Stimulated activated CD4-positive, alpha-beta T cell treated with anti-CD3 and anti-CD28 coated beads, Interleukin-15, amount 100 ng/mL, for 24 hours (primary cell): ENCODE results near the gene NFATC3.

Source experiments
- DNase-seq: peaks from one replicate; pipeline ENCODE4 v3.0.0-alpha.2; 2020

Gene NFATC3

DNA sequence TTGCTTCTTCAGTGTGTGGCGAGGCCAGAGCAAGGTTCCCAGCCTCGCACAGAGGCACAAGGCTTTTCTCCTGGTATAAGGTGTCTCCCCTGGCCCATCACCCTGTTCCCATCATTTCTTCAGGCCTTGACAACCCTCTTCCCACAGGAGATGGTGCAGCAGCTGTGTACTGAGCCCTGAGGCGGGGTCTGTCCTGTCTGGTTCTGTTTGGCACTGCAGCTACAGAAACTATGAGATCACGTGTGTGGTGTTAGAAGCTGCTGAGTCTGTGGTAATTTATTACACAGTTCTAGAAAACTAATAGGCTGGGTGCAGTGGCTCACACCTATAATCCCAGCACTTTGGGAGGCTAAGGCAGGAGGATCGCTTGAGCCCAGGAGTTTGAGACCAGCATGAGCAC is 167.2 kb downstream of the NFATC3 start:
- no peak for DNase-seq

DNA sequence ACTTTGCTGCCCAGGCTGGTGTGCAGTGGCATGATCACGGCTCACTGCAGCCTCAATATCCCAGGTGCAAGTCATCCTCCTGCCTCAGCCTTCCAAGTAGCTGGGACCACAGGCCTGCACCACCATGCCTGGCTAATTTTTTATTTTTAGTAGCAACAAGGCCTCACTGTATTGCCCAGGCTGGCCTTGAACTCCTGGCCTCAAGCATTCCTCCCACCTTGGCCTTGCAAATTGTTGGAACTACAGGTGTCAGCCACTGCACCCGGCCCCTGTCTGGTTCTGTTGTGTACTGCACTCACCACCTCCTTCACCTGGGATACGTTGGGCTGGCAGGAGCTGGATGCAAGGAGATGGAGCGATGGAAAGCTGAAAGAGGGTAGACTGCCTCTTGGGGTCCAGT is 168.6 kb downstream of the NFATC3 start:
- DNase-seq = no peak

DNA sequence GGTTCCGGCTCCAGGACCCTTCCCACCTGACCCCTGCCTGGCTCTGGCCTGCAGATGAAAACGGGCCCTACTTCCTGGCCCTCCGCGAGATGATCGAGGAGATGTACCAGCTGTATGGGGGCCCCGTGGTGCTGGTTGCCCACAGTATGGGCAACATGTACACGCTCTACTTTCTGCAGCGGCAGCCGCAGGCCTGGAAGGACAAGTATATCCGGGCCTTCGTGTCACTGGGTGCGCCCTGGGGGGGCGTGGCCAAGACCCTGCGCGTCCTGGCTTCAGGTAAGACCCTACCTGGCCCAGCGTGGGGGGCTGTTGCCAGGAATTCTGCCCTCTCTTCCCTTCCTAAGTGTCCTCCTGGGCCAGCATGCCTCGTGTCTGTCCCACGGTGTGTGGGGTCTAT is 170.5 kb downstream of the NFATC3 start:
- DNase-seq = no peak

DNA sequence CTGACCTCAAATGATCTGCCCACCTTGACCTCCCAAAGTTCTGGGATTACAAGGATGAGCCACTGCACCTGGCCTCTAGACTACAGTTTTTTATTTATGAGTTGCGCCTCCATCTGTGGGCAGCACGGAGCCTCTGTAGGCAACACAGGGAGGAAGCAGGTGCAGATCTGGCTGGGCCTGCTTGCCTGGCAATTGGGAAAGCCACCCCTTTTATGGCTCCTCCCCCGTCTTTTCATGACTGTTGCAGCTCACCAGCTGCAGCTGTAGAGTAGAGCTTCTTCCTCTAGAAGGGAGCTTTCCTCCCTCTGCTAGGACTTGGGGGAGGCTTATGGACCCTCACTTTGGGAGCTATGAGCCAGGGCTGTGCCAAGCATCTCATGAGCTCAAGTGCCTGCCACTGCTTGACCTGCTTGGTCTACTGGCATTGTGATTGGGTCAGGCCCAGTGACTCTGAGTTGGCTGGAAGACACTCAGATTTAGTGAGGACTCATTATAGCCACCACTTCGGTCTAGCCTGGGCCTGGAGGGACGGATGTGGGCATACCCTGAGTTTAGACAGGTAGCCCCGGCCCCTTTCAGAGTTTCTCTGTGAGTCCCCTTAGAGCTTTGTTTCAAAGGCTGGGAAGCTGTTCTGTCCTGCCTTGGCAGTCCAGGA is 172.2 kb downstream of the NFATC3 start:
- DNase-seq = no peak

DNA sequence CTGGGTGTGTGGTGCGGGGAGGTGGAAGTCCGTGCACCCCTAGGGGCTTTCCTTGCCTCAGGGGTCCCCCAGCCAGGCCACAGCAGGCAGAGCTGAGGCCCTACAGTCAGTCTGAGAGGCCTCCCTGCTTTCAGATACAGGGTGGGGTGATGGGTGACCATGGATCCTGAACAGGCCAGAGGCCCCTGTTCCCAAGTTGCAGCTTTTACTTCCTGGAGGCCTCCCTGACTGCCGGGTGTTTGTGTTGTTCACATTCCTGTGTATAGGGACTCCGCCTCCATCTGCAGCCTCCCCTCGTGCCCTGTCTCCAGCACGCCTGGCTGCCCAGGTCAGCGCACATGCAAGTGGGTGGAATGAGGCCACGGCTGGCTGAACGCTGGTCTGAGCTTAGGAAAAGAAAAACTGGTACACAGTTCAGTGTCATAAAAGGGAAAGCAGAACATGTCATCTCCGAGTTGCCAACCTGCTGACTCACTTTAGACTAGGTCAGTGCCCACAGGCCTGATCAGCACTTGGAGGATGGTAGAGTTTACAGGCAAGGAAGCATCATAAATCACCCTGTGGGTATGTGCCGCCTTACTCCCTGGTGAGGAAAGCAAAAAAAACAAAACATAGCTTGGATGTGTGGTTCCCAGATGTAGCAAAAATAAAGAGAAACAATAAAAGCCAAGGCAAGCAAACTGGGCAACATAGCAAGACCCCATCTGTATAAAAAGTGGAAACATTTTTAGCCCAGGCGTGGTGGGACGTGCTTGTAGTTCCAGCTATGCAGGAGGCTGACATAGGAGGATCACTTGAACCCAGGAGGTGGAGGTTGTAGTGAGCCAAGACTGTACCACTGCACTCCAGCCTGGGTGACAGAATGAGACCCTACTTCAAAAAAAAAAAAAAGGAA is 173.0 kb downstream of the NFATC3 start:
- DNase-seq = no peak

DNA sequence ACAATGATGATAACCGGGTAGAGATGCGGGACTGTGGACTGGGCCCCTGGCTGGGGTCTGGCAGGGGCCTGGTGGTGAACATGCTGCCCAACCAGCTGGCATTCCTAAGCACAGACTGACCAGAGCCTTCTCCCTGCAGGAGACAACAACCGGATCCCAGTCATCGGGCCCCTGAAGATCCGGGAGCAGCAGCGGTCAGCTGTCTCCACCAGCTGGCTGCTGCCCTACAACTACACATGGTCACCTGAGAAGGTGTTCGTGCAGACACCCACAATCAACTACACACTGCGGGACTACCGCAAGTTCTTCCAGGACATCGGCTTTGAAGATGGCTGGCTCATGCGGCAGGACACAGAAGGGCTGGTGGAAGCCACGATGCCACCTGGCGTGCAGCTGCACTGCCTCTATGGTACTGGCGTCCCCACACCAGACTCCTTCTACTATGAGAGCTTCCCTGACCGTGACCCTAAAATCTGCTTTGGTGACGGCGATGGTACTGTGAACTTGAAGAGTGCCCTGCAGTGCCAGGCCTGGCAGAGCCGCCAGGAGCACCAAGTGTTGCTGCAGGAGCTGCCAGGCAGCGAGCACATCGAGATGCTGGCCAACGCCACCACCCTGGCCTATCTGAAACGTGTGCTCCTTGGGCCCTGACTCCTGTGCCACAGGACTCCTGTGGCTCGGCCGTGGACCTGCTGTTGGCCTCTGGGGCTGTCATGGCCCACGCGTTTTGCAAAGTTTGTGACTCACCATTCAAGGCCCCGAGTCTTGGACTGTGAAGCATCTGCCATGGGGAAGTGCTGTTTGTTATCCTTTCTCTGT is 174.0 kb downstream of the NFATC3 start:
- DNase-seq = no peak

DNA sequence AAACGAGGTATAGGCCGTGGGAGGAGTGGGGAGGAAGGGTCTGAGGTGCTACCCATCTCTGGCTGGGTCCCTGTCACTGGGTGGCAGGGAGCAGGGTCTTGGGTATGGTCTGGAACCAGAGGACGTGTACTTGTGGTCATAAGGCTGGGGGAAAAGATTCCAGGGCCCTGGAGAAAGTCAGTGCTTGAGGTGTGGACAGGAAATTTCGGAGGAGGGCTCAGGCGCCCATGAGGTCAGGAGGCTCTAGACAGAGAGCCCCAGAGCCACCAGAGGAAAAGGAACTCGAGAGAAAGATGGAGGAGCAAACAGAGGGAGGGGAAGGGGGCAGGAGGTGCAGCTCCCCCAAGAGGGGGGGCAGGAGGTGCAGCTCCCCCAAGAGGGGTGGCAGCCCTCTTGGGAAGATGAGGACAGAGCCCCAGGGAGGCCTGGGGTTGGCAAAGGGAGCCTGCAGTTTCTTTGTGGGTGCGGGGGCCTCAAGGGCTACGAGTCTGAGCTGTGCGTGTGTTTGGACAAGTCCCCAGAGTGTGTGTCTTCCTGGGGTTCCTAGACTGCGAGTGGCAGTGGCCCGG is 178.5 kb downstream of the NFATC3 start:
- no peak for DNase-seq

DNA sequence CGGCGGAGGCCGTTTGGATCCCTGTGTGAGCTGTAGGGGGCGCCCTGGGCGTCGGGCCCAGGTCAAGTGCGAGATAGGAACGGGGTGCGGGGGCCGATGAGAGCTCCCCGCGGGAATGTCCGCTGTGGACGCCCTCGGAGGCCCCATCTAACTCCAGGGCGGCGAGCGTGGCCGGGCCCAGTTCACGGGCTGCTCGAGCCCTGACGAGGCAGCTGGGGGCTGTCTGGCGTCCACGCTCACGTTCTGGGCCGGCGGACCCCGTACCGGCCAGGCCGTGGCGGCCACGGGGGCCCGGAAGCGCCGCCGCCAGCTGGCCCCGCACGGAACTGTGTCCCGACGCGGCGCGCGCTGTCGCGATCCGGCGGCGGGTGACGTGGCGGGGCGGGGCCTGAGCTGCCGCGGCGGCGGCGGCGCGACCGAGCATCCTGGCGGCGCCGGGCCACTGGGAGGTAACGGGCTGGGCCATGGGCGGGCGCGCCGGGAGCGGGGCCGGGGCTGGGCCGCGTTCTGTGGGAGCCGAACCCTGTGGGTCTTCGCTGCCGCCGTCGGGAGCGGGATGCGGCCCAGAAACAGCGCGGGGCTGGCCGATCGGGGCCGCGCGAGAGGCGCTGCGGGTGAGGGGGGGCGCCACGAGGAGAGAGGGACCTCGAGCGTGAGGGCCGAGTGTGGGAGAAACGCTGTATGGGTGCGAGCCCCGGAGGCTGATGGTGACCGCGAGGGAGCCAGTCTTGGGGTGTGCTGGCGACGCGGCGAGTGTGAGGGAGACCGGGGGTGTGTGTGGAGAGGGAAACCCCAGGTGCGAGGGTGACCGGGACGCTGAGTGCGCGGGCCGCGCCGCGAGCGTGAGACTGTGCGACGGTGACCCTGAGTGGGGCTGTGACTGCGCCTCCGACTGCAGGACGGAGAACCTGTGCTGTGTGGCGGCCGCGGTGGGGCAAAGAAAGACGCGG is 179.2 kb downstream of the NFATC3 start, which contains the start of gene SLC7A6:
SLC7A6 (plus strand) TSS at position 399 of the 950 bp plus-strand sequence. CDS start 10,201 bp downstream, outside the sequence.
- peak; percentile 92 for DNase-seq

DNA sequence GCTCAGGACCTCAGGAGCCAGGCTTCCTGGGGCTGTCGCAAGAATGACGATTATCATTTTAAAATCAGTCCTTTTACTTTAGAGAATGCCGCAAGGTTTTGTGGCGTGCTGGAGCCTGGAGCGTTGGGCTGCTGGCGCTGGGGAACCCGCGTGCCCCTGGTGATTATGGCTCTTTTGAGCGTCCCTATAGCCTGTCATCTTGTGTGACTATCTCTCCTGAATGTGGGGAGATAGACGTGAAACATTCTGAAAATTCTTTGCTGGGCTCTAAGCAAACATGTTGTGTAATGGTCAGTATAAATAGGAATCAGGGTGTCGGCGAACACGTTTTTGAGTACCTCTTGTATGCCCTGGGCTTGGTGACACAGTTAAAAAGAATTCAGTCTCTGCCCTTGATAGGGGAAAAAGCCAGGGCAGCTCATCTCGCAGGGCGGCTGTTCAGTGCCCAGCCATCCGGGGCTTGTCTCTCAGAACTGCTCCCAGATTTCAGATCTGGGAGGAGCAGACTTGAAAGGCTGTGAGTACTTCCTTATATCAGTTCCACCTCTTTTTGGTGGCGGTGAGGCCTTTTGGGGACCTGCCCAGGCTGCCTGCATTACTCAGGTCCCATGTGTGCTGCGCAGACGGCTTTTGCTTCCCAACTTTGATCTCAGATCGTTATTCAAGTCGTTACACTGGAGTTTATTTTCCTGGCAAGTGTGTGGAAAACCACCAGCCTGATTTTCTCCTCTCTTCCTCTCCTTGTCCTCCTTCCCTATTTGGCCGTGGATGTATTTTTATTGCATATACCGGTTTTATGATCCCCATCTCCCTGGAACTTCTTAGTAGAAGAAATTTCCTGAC is 180.1 kb downstream of the NFATC3 start:
- peak; percentile 74 for DNase-seq

DNA sequence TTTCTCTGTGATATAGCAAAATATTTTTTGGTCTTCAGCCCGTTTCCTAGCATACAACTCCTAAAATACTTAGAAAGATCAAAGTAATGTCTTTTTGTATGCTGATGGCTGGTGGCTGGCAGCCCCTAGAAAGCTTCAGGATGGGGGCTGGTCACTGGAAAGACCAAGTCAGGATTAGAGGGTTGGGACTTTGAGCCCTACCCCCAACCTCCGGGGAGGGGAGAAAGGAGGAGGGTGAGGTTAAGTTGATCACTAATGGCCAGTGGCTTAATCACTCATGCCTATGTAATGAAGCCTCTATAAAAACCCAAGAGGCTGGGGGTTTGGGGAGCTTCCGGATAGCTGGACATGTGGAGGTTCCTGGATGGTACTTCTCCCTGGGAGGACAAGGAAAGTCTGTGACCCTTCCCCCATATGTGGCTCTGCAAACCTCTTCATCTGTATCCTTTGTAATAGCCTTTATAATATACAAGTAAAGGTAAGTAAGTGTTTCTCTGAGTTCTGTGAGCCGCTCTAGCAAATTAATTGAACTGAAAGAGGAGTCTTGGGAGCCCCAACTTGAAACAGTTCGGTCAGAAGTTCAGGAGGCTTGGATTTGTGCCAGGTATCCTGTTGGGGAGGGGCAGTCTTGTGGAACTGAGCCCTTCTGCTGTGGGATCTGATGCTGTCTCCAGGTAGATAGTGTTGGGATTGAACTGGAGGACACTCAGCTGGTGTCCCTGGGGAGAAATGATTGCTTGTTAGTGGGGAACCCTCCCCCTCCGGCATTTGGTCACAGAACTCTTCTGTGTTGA is 182.6 kb downstream of the NFATC3 start:
- no peak for DNase-seq

DNA sequence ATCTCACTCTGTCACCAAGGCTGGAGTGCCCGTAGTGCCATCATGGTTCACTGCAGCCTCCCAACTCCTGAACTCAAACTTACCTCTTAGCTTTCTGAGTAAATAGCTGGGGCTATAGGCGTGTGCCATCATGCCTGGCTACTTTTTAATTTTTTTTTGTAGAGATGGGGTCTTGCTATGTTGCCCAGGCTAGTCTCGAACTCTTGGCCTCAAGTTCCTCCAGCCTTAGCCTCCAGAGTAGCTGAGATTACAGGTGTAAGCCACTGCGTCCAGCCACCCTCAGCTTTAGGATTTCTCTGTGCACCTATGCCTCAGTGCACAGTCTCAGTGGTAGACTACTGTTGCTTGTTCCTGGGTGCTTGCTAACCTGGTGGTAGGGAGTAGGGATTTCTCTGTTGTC is 184.6 kb downstream of the NFATC3 start:
- no peak for DNase-seq

DNA sequence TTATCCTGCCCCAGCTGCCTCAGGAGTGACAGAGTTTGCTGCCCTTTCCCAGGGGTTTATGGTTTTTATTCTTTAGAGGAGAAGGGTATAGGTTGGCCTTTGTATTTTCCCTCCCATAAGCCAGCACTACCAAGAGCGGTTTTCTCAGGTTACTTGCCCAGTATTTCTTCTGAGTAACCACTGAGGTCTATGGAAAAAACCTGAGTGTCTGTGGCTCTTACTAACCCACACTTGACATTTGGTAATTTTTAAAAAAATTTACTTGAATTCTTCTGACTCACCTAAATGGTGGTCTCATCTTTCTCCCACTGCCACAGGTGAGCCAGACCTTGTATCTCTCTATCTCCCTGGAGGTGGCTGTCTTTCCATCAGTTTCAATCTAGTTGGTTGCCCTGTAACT is 185.2 kb downstream of the NFATC3 start:
- no peak for DNase-seq

DNA sequence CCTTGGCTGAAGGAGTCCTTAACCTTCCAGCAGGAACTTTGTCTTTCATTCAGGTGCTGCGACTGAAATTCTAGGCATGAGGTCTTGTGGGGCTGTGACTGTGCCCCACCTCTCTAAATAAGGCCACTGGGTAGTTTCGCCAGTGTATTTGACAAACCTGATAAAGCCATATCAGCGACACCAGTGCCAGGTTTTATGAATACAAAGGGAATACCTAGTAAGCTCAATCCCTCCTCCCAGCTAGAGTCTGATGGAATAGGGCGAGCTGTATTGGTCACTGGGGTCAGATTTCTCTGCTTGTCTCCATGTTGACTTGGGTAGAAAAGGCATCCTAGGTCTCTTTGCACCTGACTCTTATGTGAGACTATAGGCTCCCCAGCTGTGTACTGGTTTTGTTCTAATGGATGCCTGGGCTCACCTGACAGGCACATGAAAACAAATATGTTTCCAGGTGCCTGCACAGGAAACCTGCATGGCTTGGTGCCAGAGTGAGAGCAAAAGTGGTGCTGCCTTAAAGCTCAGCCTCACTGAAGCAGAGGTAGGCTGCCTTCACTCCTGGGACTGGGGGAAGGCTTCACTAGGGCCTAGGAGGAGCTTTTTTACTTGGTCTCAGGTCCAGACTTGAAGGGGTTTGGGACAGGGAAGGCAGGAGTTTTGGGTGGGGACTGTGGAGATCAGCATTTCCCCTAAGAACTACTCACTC is 187.5 kb downstream of the NFATC3 start:
- DNase-seq = peak; percentile 39

DNA sequence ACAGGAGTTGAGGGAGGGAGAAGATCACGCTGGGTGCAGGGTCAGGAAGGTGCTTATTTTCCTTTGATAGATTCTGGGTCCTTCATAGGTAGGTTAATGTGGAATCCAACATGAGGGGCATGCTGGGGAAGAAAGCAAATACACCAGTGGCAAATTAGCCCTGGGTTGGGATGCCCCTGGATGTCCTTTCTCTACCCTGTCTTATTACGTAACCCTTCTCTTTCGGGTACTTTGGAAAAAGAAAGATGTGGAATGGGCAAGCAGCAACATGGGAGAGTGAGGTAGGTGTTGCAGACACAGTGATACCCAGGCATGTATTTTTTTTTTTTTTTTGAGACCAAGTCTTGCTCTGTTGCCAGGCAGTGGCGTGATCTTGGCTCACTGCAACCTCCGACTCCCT is 188.3 kb downstream of the NFATC3 start:
- no peak for DNase-seq

DNA sequence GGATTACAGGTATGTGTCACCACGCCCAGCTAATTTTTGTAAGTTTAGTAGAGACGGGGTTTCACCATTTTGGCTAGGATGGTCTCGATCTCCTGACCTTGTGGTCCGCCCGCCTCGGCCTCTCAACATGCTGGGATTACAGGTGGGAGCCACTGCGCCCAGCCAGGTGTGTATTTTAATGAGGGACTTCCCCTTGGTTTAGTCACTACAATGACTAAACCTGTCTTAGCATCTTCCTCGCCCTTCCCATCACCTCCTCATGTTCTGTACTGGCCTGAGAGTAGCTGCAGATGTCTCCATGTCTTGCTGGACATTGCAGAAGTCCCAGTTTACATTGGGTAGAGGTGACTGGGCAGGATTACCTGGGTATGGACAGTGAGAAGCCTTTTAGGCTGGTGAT is 188.7 kb downstream of the NFATC3 start:
- no peak for DNase-seq

DNA sequence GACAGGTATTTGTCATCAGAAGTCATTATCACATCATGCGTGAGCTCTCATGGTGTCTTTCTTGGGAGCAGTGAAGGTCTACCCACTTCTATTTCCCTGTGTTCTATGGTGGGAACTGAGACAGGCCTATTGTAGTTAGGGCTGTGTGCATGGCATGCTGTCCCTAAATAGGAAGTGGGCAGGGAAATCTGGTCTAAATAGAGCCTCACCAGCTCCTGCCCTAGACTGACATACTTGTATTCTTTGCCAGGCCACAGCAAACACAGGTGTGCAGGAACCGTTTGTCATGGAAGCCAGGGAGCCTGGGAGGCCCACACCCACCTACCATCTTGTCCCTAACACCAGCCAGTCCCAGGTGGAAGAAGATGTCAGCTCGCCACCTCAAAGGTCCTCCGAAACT is 189.3 kb downstream of the NFATC3 start:
- no peak for DNase-seq

DNA sequence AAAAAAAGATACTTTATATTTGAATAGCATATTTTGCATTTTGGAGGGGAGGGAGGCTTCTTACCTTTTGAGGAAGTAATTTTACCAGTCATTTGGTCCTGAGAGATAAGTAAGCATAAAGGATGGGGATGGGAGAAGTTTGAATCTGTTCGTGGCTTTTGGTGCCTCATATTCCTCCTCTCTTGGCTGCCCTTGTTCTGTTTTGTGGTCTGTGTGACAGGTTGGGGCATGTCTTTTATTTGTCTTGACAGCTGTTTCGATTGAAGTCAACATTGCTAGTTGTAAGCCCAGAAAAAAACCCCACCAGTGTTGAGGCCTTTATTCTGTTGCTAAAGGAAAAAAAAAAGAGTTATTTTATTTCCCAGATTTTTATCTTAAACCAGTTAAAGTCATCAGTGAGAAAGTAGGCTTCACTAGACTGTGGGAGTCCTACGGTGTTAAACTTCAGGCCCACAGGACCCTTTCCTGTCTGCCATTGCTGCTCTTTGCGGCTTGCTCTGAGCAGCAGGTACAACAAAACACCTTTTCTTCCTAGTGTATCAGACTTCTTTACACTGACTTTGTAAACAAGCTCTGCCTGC is 190.5 kb downstream of the NFATC3 start:
- DNase-seq = peak; percentile 38

DNA sequence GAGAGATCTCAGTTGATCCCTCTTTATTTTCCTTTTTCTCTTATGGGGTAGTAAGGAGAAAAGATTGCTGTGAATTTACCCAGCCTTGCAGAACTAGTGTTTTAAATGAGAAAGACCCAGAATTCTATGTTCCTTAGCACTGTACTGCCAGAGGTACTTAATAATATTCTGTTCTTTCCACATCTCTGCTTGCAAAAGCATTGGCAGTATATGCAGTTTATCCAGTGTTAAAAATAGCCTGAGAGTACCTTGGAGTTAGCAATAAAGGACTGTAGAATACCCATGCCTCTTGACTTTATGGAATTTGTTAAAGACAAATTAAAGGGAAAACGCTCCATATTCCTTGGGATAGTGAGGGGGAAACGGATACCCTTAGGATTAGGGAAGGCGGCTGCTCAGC is 191.1 kb downstream of the NFATC3 start:
- no peak for DNase-seq
